Mesothelial cell of epicardium (in vitro differentiated cells): Measurements from ENCODE around the gene PCYOX1L. TPM values are rescaled to one million over a fixed set of nuclear protein-coding genes. Genes with fewer than 3 reads are reported as not detected.
A peak's percentile ranks its signal among the peaks of the same experiment; 100 is the strongest.

Experiments used
- DNase-seq, 2 experiments: peaks; one replicate each; pipeline ENCODE4 v3.0.0; 2021; ENCODE audit warnings: low spot score in 2 of 2; ENCODE audit not compliant: unreplicated experiment in 2 of 2
- H3K27ac Mint-ChIP-seq: 2 replicates; pipeline ENCODE4 v1.8.0; 2021; ENCODE audit warnings: mixed read lengths
- H3K27me3 Mint-ChIP-seq: 2 replicates; pipeline ENCODE4 v1.8.0; 2021; ENCODE audit warnings: low read depth, mixed read lengths
- H3K36me3 Mint-ChIP-seq: 2 replicates; pipeline ENCODE4 v1.8.0; 2021; ENCODE audit warnings: mixed read lengths
- H3K4me1 Mint-ChIP-seq: 2 replicates; pipeline ENCODE4 v1.8.0; 2021; ENCODE audit warnings: mixed read lengths
- H3K4me3 Mint-ChIP-seq: 2 replicates; pipeline ENCODE4 v1.8.0; 2021; ENCODE audit warnings: mild to moderate bottlenecking, moderate library complexity, mixed read lengths
- H3K9me3 Mint-ChIP-seq: 2 replicates; pipeline ENCODE4 v1.8.0; 2021; ENCODE audit warnings: mixed read lengths
- CTCF ChIP-seq: fragments of 200-600 bp; sonication (generic); IDR thresholded peaks from one replicate; pipeline ENCODE4 v1.5.0; 2021; ENCODE audit warnings: antibody characterized with exemption; ENCODE audit not compliant: unreplicated experiment
- total RNA-seq: library from RNA; stranded (reverse); gene quantifications from 3 replicates; pipeline ENCODE4 v1.2.1, GENCODE V29; 2021

The PCYOX1L gene
- total RNA-seq, 1 donor from 2014 or later, result 23.2 TPM

- peaks cover 8% of the 10 kb centered on the region for H3K36me3 Mint-ChIP-seq
- DNase-seq, result no peak
- TF ChIP-seq CTCF, result no peak
These were observed 427 bp downstream of the PCYOX1L start for GRCh38 chr5:149358294-149358651.

GRCh38 chr5:149358868-149359495 is 1.1 kb downstream of the PCYOX1L start:
- Mint-ChIP-seq H3K36me3 (peaks cover 4% of the 10 kb centered on the region), H3K4me1 (peaks cover 10% of the 10 kb centered on the region), H3K9me3 (no peaks in the 10 kb centered on the region), H3K27me3 (no peaks in the 10 kb centered on the region), H3K4me3 (peak overlapping the region; percentile 83), H3K27ac (no peak overlapping the region)
- TF ChIP-seq CTCF, result no peak
- DNase-seq, result no peak

More at GRCh38 chr5:149358294-149358651, 427 bp downstream of the PCYOX1L start:
- H3K4me1 Mint-ChIP-seq, result peaks cover 10% of the 10 kb centered on the region
- H3K9me3 Mint-ChIP-seq, result no peaks in the 10 kb centered on the region
- no peaks in the 10 kb centered on the region for H3K27me3 Mint-ChIP-seq
- peak overlapping the region; percentile 83 for H3K4me3 Mint-ChIP-seq
- H3K27ac Mint-ChIP-seq, result no peak overlapping the region

- no peak overlapping the region for H3K4me3 Mint-ChIP-seq
- DNase-seq, result no peak
These were observed 2.4 kb downstream of the PCYOX1L start for GRCh38 chr5:149360272-149360671.

GRCh38 chr5:149362541-149362940 is 4.7 kb downstream of the PCYOX1L start:
- no peak overlapping the region for H3K4me3 Mint-ChIP-seq
- H3K4me1 Mint-ChIP-seq, result peaks cover 5% of the 10 kb centered on the region
- no peak for TF ChIP-seq CTCF
- H3K27me3 Mint-ChIP-seq, result no peaks in the 10 kb centered on the region
- DNase-seq, result no peak
- no peak overlapping the region for H3K27ac Mint-ChIP-seq
- no peaks in the 10 kb centered on the region for H3K36me3 Mint-ChIP-seq
- H3K9me3 Mint-ChIP-seq, result no peaks in the 10 kb centered on the region

More at GRCh38 chr5:149360272-149360671, 2.4 kb downstream of the PCYOX1L start:
- Mint-ChIP-seq H3K9me3 (no peaks in the 10 kb centered on the region), H3K36me3 (no peaks in the 10 kb centered on the region), H3K4me1 (peaks cover 10% of the 10 kb centered on the region), H3K27ac (no peak overlapping the region), H3K27me3 (no peaks in the 10 kb centered on the region)
- TF ChIP-seq CTCF, result no peak

GRCh38 chr5:149363358-149363757 is 5.5 kb downstream of the PCYOX1L start:
- Mint-ChIP-seq H3K9me3 (no peaks in the 10 kb centered on the region), H3K4me3 (no peak overlapping the region), H3K36me3 (no peaks in the 10 kb centered on the region), H3K27ac (no peak overlapping the region), H3K4me1 (peaks cover 2% of the 10 kb centered on the region), H3K27me3 (no peaks in the 10 kb centered on the region)
- TF ChIP-seq CTCF, result no peak
- DNase-seq, result no peak
